ENCODE measurements around the gene TRAPPC2. TPM values are rescaled to one million over a fixed set of nuclear protein-coding genes. Genes with fewer than 3 reads are reported as not detected.

The TRAPPC2 gene
- total and polyA plus RNA-seq, 2 of the 4 experiments (the other 2 are of a cell fraction), result 11.3 to 13.8 TPM

- Histone ChIP-seq H3K4me2 (ENCODE audit: low read depth, low read length) (no peak overlapping the region), H3K27me3 (ENCODE audit: control insufficient read depth, insufficient read depth, low read length) (no peaks in the 10 kb centered on the region; the same call in 1 of the 2 replicates), H2BK120ac (ENCODE audit: low read depth, low read length) (no peak overlapping the region), H3K56ac (ENCODE audit: extremely low read depth, insufficient read depth, low read length) (no peak overlapping the region), H4K5ac (ENCODE audit: low read depth, low read length) (no peak overlapping the region), H3K36me3 (ENCODE audit: control insufficient read depth, insufficient read depth, low read length) (peaks cover 8% of the 10 kb centered on the region), H2AFZ (replicated peaks; ENCODE audit: low read length, poor library complexity) (no peak overlapping the region), H3K9me1 (ENCODE audit: insufficient read depth, low read length) (peaks cover 6% of the 10 kb centered on the region; the same call in 1 of the 2 replicates), H4K91ac (ENCODE audit: insufficient read depth, low read depth, low read length) (no peak overlapping the region), H3K18ac (ENCODE audit: low read depth, low read length) (no peak overlapping the region), H4K8ac (ENCODE audit: low read depth in 2 of 2, low read length in 2 of 2) (no peak overlapping the region), H3K4me1 (ENCODE audit: control insufficient read depth, insufficient read depth, low read length) (peaks cover 11% of the 10 kb centered on the region), H3K27ac (ENCODE audit: insufficient read depth, low read length) (no peak overlapping the region), H3K14ac (replicated peaks; ENCODE audit: low read depth, low read length) (no peak overlapping the region), H3K79me1 (ENCODE audit: low read depth in 1 of 2, low read length in 2 of 2) (peaks cover 24 to 54% of the 10 kb centered on the region in 2 experiments), H2AK9ac (replicated peaks; ENCODE audit: low read depth, low read length, poor library complexity) (no peak overlapping the region), H2BK15ac (ENCODE audit: low read depth, low read length) (no peak overlapping the region), H2BK5ac (ENCODE audit: low read depth, low read length, poor library complexity, severe bottlenecking) (no peak overlapping the region), H3K9me3 (ENCODE audit: control insufficient read depth, insufficient read depth, low read length) (no peaks in the 10 kb centered on the region), H3K4me3 (ENCODE audit: insufficient read depth, low read depth, low read length) (no peak overlapping the region), H3K4ac (ENCODE audit: low read depth, low read length) (no peak overlapping the region), H2BK20ac (ENCODE audit: low read depth, low read length) (no peak overlapping the region), H2AK5ac (ENCODE audit: low read depth, low read length) (no peak overlapping the region), H3K9ac (ENCODE audit: low read depth, low read length) (no peak overlapping the region), H3K23ac (ENCODE audit: low read depth, low read length) (no peak overlapping the region), H4K20me1 (ENCODE audit: insufficient read depth, low read length) (peaks cover 67% of the 10 kb centered on the region)
- ChIA-PET POLR2A (ENCODE audit: unreplicated experiment) (no interaction called here), CTCF (interaction anchor here (0.7 kb wide), 1 partner anchor 9 kb away, joined by 3 read pairs; the partner anchor contains the start of gene RAB9A)
- DNase-seq (no peak), ATAC-seq (ENCODE audit: low read depth) (no peak)
- in situ Hi-C loops (cut with MboI; ENCODE audit: low sequenced_read_pairs) (no loop called here), intact Hi-C loops (cut with micrococcal nuclease) (no loop called here), dilution Hi-C loops (cut with HindIII; ENCODE audit: low sequenced_read_pairs, unreplicated experiment) (no loop called here)
- WGBS, 2 experiments (ENCODE audit: extremely low coverage in 2 of 2, insufficient read length in 1 of 2), result no CpG with 5 or more reads among the region's 2 CpGs
- BruUV-seq (replicated peaks), result no TSS peak
- TF ChIP-seq SMC3 (IDR thresholded peaks at IDR 0.05; ENCODE audit: low read depth, low read length) (no peak), MAZ (IDR thresholded peaks at IDR 0.05; ENCODE audit: borderline replicate concordance, low read depth, low read length) (no peak), CTCF (conservative IDR thresholded peaks at IDR 0.05; ENCODE audit: low read depth, low read length) (no peak), RFX5 (IDR thresholded peaks at IDR 0.05; ENCODE audit: low read depth, low read length) (no peak), RAD21 (IDR thresholded peaks at IDR 0.05; ENCODE audit: low read length) (no peak), POLR2A (IDR thresholded peaks at IDR 0.05; ENCODE audit: low read depth, low read length) (no peak), CHD1 (IDR thresholded peaks at IDR 0.05; ENCODE audit: low read depth, low read length) (no peak), CEBPB (IDR thresholded peaks at IDR 0.05; ENCODE audit: low read depth, low read length) (no peak), MXI1 (IDR thresholded peaks at IDR 0.05; ENCODE audit: borderline replicate concordance, low read depth, low read length) (no peak), FOS (IDR thresholded peaks at IDR 0.05; ENCODE audit: low read depth, low read length) (no peak), MAFK (IDR thresholded peaks at IDR 0.05; ENCODE audit: low read depth, low read length) (no peak), ELK1 (IDR thresholded peaks at IDR 0.05; ENCODE audit: borderline replicate concordance, low read depth, low read length) (no peak), RCOR1 (IDR thresholded peaks at IDR 0.05; ENCODE audit: insufficient replicate concordance, low read length) (no peak)
These were observed 37.0 kb downstream of the TRAPPC2 start for GRCh38 chrX:13697455-13697854.
